Liver (tissue), 3 donors: ENCODE data around the gene JAZF1.

Experiments
- CTCF ChIP-seq: fragments of 150-350 bp; IDR thresholded peaks from 2 replicates; pipeline ENCODE4 v1.5.1; 2017; ENCODE audit warnings: improper control_type of control experiment, low read depth, low read length; ENCODE audit not compliant: missing input control
- EGR1 ChIP-seq, 2 donors: IDR thresholded peaks; 2 replicates each; pipeline ENCODE4 v1.6.1; 2016 to 2018; ENCODE audit warnings: antibody characterized with exemption in 2 of 2, low read depth in 2 of 2
- GABPA ChIP-seq, 2 donors: IDR thresholded peaks in 1 of 2; conservative IDR thresholded peaks in 1 of 2; 2 replicates each; pipeline ENCODE4 v1.6.1; 2016; ENCODE audit warnings: antibody characterized with exemption in 2 of 2, mild to moderate bottlenecking in 1 of 2, moderate library complexity in 1 of 2
- JUND ChIP-seq, 2 donors: IDR thresholded peaks; 2 replicates each; pipeline ENCODE4 v1.6.1; 2016; ENCODE audit warnings: antibody characterized with exemption in 2 of 2
- MAX ChIP-seq: IDR thresholded peaks from 2 replicates; pipeline ENCODE4 v1.6.1; 2016; ENCODE audit warnings: antibody characterized with exemption
- RAD21 ChIP-seq, 2 donors: IDR thresholded peaks; 2 replicates each; pipeline ENCODE4 v1.6.1; 2016; ENCODE audit warnings: antibody characterized with exemption in 2 of 2, mild to moderate bottlenecking in 2 of 2
- REST ChIP-seq: IDR thresholded peaks from 2 replicates; pipeline ENCODE4 v1.6.1; 2016; ENCODE audit warnings: antibody characterized with exemption, mild to moderate bottlenecking
- TAF1 ChIP-seq: conservative IDR thresholded peaks from 2 replicates; pipeline ENCODE4 v1.6.1; 2016; ENCODE audit warnings: antibody characterized with exemption, mild to moderate bottlenecking
- YY1 ChIP-seq: IDR thresholded peaks from 2 replicates; pipeline ENCODE4 v1.6.1; 2016; ENCODE audit warnings: antibody characterized with exemption, mild to moderate bottlenecking
- donor health status: healthy.
- donor health status: healthy.

GRCh38 chr7:28130277-28130676, 50.3 kb downstream of the JAZF1 start:
- TF ChIP-seq CTCF (no peak), MAX (no peak), YY1 (no peak), JUND (IDR thresholded peaks at IDR 0.05) (no peak), TAF1 (no peak), RAD21 (IDR thresholded peaks at IDR 0.05) (no peak), REST (no peak), GABPA (IDR thresholded peaks at IDR 0.05 in 1 of 2, conservative IDR thresholded peaks at IDR 0.05 in 1 of 2) (no peak), EGR1 (IDR thresholded peaks at IDR 0.05; ENCODE audit: low read depth in 2 of 2) (no peak)
